22Rv1 (cell line): Measurements from ENCODE around the gene CIROP.

ENCODE experiments used
- H3K27ac ChIP-seq: fragments of 450-650 bp; 2 replicates; pipeline ENCODE4 v1.5.1; 2017
- ZFX ChIP-seq: fragments of 450-650 bp; IDR thresholded peaks from 2 replicates; pipeline ENCODE4 v1.6.1; 2017; ENCODE audit warnings: antibody characterized with exemption, borderline replicate concordance
- TF ChIP-seq, protein P1 (sequence below): fragments of 450-650 bp; IDR thresholded peaks from 2 replicates; pipeline ENCODE4 v1.5.1; 2017; ENCODE audit warnings: mild to moderate bottlenecking

CIROP gene

DNA sequence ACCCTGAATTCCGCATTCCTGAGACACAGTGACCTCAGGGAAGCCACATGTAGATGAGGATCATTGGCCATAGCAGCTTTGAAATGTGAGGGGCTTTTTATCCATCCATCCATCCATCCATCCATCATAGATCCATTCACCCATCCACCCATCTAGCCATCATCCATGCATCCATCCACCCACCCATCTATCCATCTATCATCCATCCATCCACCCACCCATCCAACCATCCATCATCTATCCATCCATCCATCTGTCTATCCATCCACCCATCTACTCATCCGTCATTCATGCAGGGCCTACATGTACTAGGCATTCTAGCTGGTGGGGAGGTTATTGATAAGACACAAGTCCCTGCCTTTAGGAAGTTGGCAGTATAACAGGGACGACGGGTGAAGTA lies 42.2 kb upstream of the CIROP start:
- TF ChIP-seq, protein P1, sequence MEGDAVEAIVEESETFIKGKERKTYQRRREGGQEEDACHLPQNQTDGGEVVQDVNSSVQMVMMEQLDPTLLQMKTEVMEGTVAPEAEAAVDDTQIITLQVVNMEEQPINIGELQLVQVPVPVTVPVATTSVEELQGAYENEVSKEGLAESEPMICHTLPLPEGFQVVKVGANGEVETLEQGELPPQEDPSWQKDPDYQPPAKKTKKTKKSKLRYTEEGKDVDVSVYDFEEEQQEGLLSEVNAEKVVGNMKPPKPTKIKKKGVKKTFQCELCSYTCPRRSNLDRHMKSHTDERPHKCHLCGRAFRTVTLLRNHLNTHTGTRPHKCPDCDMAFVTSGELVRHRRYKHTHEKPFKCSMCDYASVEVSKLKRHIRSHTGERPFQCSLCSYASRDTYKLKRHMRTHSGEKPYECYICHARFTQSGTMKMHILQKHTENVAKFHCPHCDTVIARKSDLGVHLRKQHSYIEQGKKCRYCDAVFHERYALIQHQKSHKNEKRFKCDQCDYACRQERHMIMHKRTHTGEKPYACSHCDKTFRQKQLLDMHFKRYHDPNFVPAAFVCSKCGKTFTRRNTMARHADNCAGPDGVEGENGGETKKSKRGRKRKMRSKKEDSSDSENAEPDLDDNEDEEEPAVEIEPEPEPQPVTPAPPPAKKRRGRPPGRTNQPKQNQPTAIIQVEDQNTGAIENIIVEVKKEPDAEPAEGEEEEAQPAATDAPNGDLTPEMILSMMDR = no peak
- TF ChIP-seq ZFX = no peak
- H3K27ac ChIP-seq = no peak overlapping the region

GRCh38 chr14:23146351-23146910 lies 41.6 kb upstream of the CIROP start:
- TF ChIP-seq ZFX = no peak
- TF ChIP-seq, protein P1 = no peak
- H3K27ac ChIP-seq = no peak overlapping the region

- no peak overlapping the region for H3K27ac ChIP-seq
- TF ChIP-seq, protein P1 = no peak
- TF ChIP-seq ZFX = no peak
These were observed 41.1 kb upstream of the CIROP start for GRCh38 chr14:23145794-23146350.

GRCh38 chr14:23143911-23144310 lies 39.1 kb upstream of the CIROP start:
- no peak overlapping the region for H3K27ac ChIP-seq
- TF ChIP-seq, protein P1 = no peak
- no peak for TF ChIP-seq ZFX

DNA sequence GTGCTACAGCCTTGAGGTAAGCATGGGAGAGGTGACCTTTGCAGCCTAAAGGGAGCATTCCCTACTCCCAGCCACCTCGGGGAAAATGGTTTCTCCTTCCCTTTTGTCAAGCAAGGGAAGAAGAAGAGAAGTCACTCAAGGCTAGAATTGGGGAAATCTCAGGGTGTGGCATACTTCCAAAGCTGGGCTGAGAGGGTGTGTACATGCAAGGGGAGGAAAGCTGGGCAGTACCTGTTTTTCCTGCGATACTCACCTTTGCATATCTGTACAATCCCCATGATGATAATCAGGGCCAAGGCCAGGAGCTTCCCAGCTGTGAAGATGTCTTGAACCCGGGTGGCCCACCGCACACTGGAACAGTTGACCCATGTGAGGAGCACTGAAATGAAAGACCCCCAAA lies 38.0 kb upstream of the CIROP start:
- TF ChIP-seq ZFX = no peak
- TF ChIP-seq, protein P1 = no peak
- no peak overlapping the region for H3K27ac ChIP-seq

DNA sequence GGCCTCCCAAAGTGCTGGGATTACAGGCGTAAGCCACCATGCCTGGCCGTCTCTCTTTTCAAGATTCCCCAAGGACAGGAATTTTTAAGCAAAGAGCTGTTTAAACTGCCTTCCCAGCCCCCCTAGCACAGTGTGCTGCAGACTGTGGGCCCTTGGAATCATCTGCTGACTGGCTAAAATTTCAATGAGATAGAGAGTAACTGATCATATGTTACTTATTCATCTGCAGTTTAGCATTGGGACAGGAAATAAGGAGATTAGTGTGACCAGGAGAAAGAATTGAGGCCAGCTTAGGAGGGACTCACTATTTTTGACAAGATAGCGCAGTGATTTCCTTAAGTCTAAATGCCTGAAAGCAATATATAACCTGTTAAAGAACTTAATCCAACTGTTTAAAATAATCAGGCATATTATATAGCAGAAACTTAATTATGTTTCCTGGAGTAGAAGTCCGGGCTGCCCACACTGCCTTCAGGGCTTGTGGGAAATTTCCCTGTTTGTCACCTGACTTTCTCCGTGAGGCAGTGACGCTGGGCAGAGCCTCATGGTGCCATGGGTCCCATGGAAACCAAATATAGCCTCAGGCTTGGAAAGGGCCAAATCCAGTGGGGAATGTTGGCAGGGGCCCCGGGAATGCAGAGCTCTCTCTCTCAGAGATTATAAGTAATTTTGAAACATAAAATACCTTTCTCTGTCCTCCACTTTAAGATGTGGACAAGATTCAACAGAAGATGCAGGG lies 37.1 kb upstream of the CIROP start:
- no peak overlapping the region for H3K27ac ChIP-seq
- TF ChIP-seq, protein P1 = no peak
- TF ChIP-seq ZFX = no peak

- no peak overlapping the region for H3K27ac ChIP-seq
- TF ChIP-seq, protein P1 = no peak
- no peak for TF ChIP-seq ZFX
These were observed 35.6 kb upstream of the CIROP start for GRCh38 chr14:23140371-23140770.
